ENCODE data around the gene SLC38A10. TPM values are rescaled to one million over a fixed set of nuclear protein-coding genes. Genes with fewer than 3 reads are reported as not detected.

The SLC38A10 gene
- polyA plus RNA-seq, 1 donor from 2014 or later, result 37.4 TPM

GRCh38 chr17:81234506-81234855 lies 60.6 kb downstream of the SLC38A10 start:
- peaks cover 4% of the 10 kb centered on the region for H3K36me3 ChIP-seq (ENCODE audit: insufficient read depth, low read length)

GRCh38 chr17:81233811-81234505 lies 61.1 kb downstream of the SLC38A10 start:
- Histone ChIP-seq H3K4me3 (ENCODE audit: low read length) (no peak overlapping the region), H3F3A (ENCODE audit: insufficient read depth, low read length, poor library complexity, severe bottlenecking) (no peaks in the 10 kb centered on the region), H3K9me2 (ENCODE audit: insufficient read depth, low read length) (no peaks in the 10 kb centered on the region), H3K9me3 (ENCODE audit: low read length) (no peaks in the 10 kb centered on the region), H3K27ac (ENCODE audit: low read length) (no peak overlapping the region), H3K27me3 (ENCODE audit: insufficient read depth, low read depth, low read length) (no peaks in the 10 kb centered on the region), H4K20me1 (ENCODE audit: insufficient read depth) (no peaks in the 10 kb centered on the region), H2AFZ (ENCODE audit: low read depth, low read length) (no peak overlapping the region), H3K79me2 (replicated peaks; ENCODE audit: insufficient read depth, low read length) (peaks cover 11% of the 10 kb centered on the region), H3K9ac (ENCODE audit: low read length) (no peak overlapping the region), H3K4me2 (ENCODE audit: low read length) (no peak overlapping the region), H3K36me3 (ENCODE audit: insufficient read depth, low read length) (peaks cover 4% of the 10 kb centered on the region)
- TF ChIP-seq SMC3 (conservative IDR thresholded peaks at IDR 0.05; ENCODE audit: poor library complexity) (no peak), RAD21 (conservative IDR thresholded peaks at IDR 0.05) (no peak), EZH2 (IDR thresholded peaks at IDR 0.05; ENCODE audit: borderline replicate concordance, insufficient read depth, low read length, poor library complexity, severe bottlenecking) (no peak), TAF1 (IDR thresholded peaks at IDR 0.05; ENCODE audit: low read depth) (no peak), MXI1 (conservative IDR thresholded peaks at IDR 0.05; ENCODE audit: poor library complexity, severe bottlenecking) (no peak), EP300 (conservative IDR thresholded peaks at IDR 0.05; ENCODE audit: poor library complexity, severe bottlenecking) (no peak), POLR2AphosphoS5 (IDR thresholded peaks at IDR 0.05) (no peak)
- TF ChIP-seq, protein P1, sequence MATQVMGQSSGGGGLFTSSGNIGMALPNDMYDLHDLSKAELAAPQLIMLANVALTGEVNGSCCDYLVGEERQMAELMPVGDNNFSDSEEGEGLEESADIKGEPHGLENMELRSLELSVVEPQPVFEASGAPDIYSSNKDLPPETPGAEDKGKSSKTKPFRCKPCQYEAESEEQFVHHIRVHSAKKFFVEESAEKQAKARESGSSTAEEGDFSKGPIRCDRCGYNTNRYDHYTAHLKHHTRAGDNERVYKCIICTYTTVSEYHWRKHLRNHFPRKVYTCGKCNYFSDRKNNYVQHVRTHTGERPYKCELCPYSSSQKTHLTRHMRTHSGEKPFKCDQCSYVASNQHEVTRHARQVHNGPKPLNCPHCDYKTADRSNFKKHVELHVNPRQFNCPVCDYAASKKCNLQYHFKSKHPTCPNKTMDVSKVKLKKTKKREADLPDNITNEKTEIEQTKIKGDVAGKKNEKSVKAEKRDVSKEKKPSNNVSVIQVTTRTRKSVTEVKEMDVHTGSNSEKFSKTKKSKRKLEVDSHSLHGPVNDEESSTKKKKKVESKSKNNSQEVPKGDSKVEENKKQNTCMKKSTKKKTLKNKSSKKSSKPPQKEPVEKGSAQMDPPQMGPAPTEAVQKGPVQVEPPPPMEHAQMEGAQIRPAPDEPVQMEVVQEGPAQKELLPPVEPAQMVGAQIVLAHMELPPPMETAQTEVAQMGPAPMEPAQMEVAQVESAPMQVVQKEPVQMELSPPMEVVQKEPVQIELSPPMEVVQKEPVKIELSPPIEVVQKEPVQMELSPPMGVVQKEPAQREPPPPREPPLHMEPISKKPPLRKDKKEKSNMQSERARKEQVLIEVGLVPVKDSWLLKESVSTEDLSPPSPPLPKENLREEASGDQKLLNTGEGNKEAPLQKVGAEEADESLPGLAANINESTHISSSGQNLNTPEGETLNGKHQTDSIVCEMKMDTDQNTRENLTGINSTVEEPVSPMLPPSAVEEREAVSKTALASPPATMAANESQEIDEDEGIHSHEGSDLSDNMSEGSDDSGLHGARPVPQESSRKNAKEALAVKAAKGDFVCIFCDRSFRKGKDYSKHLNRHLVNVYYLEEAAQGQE (IDR thresholded peaks at IDR 0.05; ENCODE audit: borderline replicate concordance), result no peak
- TF ChIP-seq, protein P2, sequence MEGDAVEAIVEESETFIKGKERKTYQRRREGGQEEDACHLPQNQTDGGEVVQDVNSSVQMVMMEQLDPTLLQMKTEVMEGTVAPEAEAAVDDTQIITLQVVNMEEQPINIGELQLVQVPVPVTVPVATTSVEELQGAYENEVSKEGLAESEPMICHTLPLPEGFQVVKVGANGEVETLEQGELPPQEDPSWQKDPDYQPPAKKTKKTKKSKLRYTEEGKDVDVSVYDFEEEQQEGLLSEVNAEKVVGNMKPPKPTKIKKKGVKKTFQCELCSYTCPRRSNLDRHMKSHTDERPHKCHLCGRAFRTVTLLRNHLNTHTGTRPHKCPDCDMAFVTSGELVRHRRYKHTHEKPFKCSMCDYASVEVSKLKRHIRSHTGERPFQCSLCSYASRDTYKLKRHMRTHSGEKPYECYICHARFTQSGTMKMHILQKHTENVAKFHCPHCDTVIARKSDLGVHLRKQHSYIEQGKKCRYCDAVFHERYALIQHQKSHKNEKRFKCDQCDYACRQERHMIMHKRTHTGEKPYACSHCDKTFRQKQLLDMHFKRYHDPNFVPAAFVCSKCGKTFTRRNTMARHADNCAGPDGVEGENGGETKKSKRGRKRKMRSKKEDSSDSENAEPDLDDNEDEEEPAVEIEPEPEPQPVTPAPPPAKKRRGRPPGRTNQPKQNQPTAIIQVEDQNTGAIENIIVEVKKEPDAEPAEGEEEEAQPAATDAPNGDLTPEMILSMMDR (IDR thresholded peaks at IDR 0.05; ENCODE audit: poor library complexity, severe bottlenecking), result no peak

More at GRCh38 chr17:81234506-81234855, 60.6 kb downstream of the SLC38A10 start:
- peaks cover 11% of the 10 kb centered on the region for H3K79me2 ChIP-seq (replicated peaks; ENCODE audit: insufficient read depth, low read length)
- H3K4me3 ChIP-seq (ENCODE audit: low read length), result no peak overlapping the region
- H3K27ac ChIP-seq (ENCODE audit: low read length), result no peak overlapping the region
- H4K20me1 ChIP-seq (ENCODE audit: insufficient read depth), result no peaks in the 10 kb centered on the region
- H2AFZ ChIP-seq (ENCODE audit: low read depth, low read length), result no peak overlapping the region
- H3F3A ChIP-seq (ENCODE audit: insufficient read depth, low read length, poor library complexity, severe bottlenecking), result no peaks in the 10 kb centered on the region
- H3K27me3 ChIP-seq (ENCODE audit: insufficient read depth, low read depth, low read length), result no peaks in the 10 kb centered on the region
- H3K4me2 ChIP-seq (ENCODE audit: low read length), result no peak overlapping the region
- no peaks in the 10 kb centered on the region for H3K9me3 ChIP-seq (ENCODE audit: low read length)
- H3K9me2 ChIP-seq (ENCODE audit: insufficient read depth, low read length), result no peaks in the 10 kb centered on the region
- TF ChIP-seq, protein P2 (IDR thresholded peaks at IDR 0.05; ENCODE audit: poor library complexity, severe bottlenecking), result no peak
- H3K9ac ChIP-seq (ENCODE audit: low read length), result no peak overlapping the region
